CD14-positive monocyte (primary cell): ENCODE results near the gene DUOXA2. TPM values are rescaled to one million over a fixed set of nuclear protein-coding genes. Genes with fewer than 3 reads are reported as not detected.

Experiments used
- DNase-seq, 3 donors: peaks; one replicate each; pipeline ENCODE4 v3.0.0-alpha.2; 2011 to 2022
- H2AFZ ChIP-seq: 2 replicates; pipeline ENCODE4 v1.6.0; 2012; ENCODE audit warnings: mild to moderate bottlenecking, low read depth, low read length, inconsistent platforms; ENCODE audit not compliant: insufficient read depth, poor library complexity, severe bottlenecking
- H3K27ac ChIP-seq, 2 donors: 1 replicate in 1 of 2; 2 replicates in 1 of 2; pipeline ENCODE4 v1.5.1; 2012 to 2013; ENCODE audit warnings: low read length in 2 of 2, control low read depth in 1 of 2, inconsistent platforms in 1 of 2, low read depth in 1 of 2, mild to moderate bottlenecking in 1 of 2
- H3K27me3 ChIP-seq, 2 donors: one replicate each; pipeline versions ENCODE4 v1.6.0 to v1.6.1; 2011 to 2013; ENCODE audit warnings: low read length in 2 of 2; ENCODE audit not compliant: control insufficient read depth in 2 of 2, insufficient read depth in 2 of 2
- H3K36me3 ChIP-seq, 2 donors: replicated peaks in 1 of 2; 1 replicate in 1 of 2; 2 replicates in 1 of 2; pipeline versions ENCODE4 v1.5.1 to v1.6.1; 2012 to 2013; ENCODE audit warnings: low read length in 2 of 2, control low read depth in 1 of 2, inconsistent platforms in 1 of 2, mild to moderate bottlenecking in 1 of 2; ENCODE audit not compliant: insufficient read depth in 2 of 2, control insufficient read depth in 1 of 2
- H3K4me1 ChIP-seq, 2 donors: 1 replicate in 1 of 2; 2 replicates in 1 of 2; pipeline versions ENCODE4 v1.5.1 to v1.6.1; 2012 to 2013; ENCODE audit warnings: low read length in 2 of 2, control low read depth in 1 of 2, inconsistent platforms in 1 of 2, mild to moderate bottlenecking in 1 of 2, moderate library complexity in 1 of 2; ENCODE audit not compliant: insufficient read depth in 2 of 2, control insufficient read depth in 1 of 2
- H3K4me2 ChIP-seq: replicated peaks from 2 replicates; pipeline ENCODE3; 2012; ENCODE audit warnings: low read length, moderate library complexity, mild to moderate bottlenecking; ENCODE audit not compliant: poor library complexity, severe bottlenecking; ENCODE audit errors: extremely low read depth
- H3K4me3 ChIP-seq, 3 experiments: fragments of 200-600 bp in 1 of 3; sonication (generic) in 1 of 3; replicated peaks in 1 of 3; 1 replicate in 2 of 3; 2 replicates in 1 of 3; pipeline ENCODE4 v1.5.1; 2011 to 2013; ENCODE audit warnings: low read length in 3 of 3, mild to moderate bottlenecking in 3 of 3, control low read depth in 2 of 3, low read depth in 2 of 3, inconsistent platforms in 1 of 3, moderate library complexity in 1 of 3
- H3K79me2 ChIP-seq: 2 replicates; pipeline ENCODE4 v1.6.0; 2012; ENCODE audit warnings: mild to moderate bottlenecking, control low read depth, inconsistent platforms, low read length, moderate library complexity; ENCODE audit not compliant: insufficient read depth
- H3K9ac ChIP-seq: 2 replicates; pipeline ENCODE4 v1.6.0; 2017; ENCODE audit warnings: low read length, mild to moderate bottlenecking; ENCODE audit not compliant: insufficient read depth, poor library complexity, severe bottlenecking
- H3K9me3 ChIP-seq, 2 donors: replicated peaks in 1 of 2; 1 replicate in 1 of 2; 2 replicates in 1 of 2; pipeline versions ENCODE4 v1.5.1 to v1.6.1; 2012 to 2013; ENCODE audit warnings: low read length in 2 of 2, control low read depth in 1 of 2; ENCODE audit not compliant: control insufficient read depth in 1 of 2, insufficient read depth in 1 of 2
- H4K20me1 ChIP-seq: 2 replicates; pipeline ENCODE4 v1.6.0; 2012; ENCODE audit warnings: mild to moderate bottlenecking, low read length, control low read depth, moderate library complexity; ENCODE audit not compliant: insufficient read depth
- H3K27ac Mint-ChIP-seq, 7 donors: one replicate each; pipeline ENCODE4 v1.8.0; 2020; ENCODE audit warnings: mild to moderate bottlenecking in 7 of 7, mixed read lengths in 7 of 7, moderate library complexity in 6 of 7, inconsistent platforms in 2 of 7
- H3K27me3 Mint-ChIP-seq, 3 donors: one replicate each; pipeline ENCODE4 v1.8.0; 2021 to 2022; ENCODE audit warnings: low read depth in 3 of 3, mild to moderate bottlenecking in 3 of 3, mixed read lengths in 3 of 3, moderate library complexity in 3 of 3, inconsistent platforms in 1 of 3
- H3K36me3 Mint-ChIP-seq, 2 donors: one replicate each; pipeline ENCODE4 v1.8.0; 2020; ENCODE audit warnings: mixed read lengths in 2 of 2, inconsistent platforms in 1 of 2, mild to moderate bottlenecking in 1 of 2
- H3K4me1 Mint-ChIP-seq: one replicate; pipeline ENCODE4 v1.8.0; 2020; ENCODE audit warnings: mild to moderate bottlenecking, mixed read lengths
- H3K4me3 Mint-ChIP-seq, 2 donors: one replicate each; pipeline ENCODE4 v1.8.0; 2020; ENCODE audit warnings: mild to moderate bottlenecking in 2 of 2, mixed read lengths in 2 of 2, moderate library complexity in 1 of 2
- H3K9me3 Mint-ChIP-seq, 7 donors: one replicate each; pipeline ENCODE4 v1.8.0; 2020 to 2022; ENCODE audit warnings: mixed read lengths in 7 of 7, mild to moderate bottlenecking in 6 of 7, moderate library complexity in 6 of 7, inconsistent platforms in 2 of 7
- WGBS: methylation state at CpG from one replicate; pipeline ENCODE4 v1.1.5; 2013; ENCODE audit warnings: missing lambda C conversion rate; ENCODE audit not compliant: insufficient coverage; 5-methylcytosine and 5-hydroxymethylcytosine counted together
- intact Hi-C, 2 donors: fragments of 100-400 bp; cut with micrococcal nuclease; formaldehyde crosslinking; loops; one replicate each; pipeline versions ENCODE4 v1.15.0 to v1.15.1; 2023
- polyA plus RNA-seq, 3 donors: library from polyadenylated mRNA; depleted of rRNA in 1 of 3; unstranded in 2 of 3; stranded (reverse) in 1 of 3; fragments of 300-500 nt in 2 of 3; fragments of >200 nt in 1 of 3; fragmentation: Illumina TruSeq in 2 of 3; gene quantifications; 1 replicate in 2 of 3; 2 replicates in 1 of 3; pipeline ENCODE4 v1.2.3, GENCODE V29; 2012 to 2021
- TF ChIP-seq, protein P1 (sequence below): fragments of 200-600 bp; IDR thresholded peaks from one replicate; pipeline ENCODE4 v1.8.0; 2022; ENCODE audit warnings: antibody characterized with exemption, mild to moderate bottlenecking

Gene DUOXA2
- polyA plus RNA-seq, 3 donors = not detected

- H3K27ac ChIP-seq = no peak overlapping the region
- H3K9me3 Mint-ChIP-seq = no peaks in the 10 kb centered on the region
- H3K27ac Mint-ChIP-seq = no peak overlapping the region
- no peaks in the 10 kb centered on the region for H3K9me3 ChIP-seq
- H3K36me3 Mint-ChIP-seq = no peaks in the 10 kb centered on the region
- H2AFZ ChIP-seq = no peak overlapping the region
- H3K4me1 ChIP-seq = no peaks in the 10 kb centered on the region
- H4K20me1 ChIP-seq = no peaks in the 10 kb centered on the region
- H3K27me3 ChIP-seq = no peaks in the 10 kb centered on the region
- 100% methylated on average over 1 of the region's 3 CpGs for WGBS
- H3K4me1 Mint-ChIP-seq = peaks cover 2% of the 10 kb centered on the region
- H3K4me2 ChIP-seq = no peak overlapping the region
- TF ChIP-seq, protein P1, sequence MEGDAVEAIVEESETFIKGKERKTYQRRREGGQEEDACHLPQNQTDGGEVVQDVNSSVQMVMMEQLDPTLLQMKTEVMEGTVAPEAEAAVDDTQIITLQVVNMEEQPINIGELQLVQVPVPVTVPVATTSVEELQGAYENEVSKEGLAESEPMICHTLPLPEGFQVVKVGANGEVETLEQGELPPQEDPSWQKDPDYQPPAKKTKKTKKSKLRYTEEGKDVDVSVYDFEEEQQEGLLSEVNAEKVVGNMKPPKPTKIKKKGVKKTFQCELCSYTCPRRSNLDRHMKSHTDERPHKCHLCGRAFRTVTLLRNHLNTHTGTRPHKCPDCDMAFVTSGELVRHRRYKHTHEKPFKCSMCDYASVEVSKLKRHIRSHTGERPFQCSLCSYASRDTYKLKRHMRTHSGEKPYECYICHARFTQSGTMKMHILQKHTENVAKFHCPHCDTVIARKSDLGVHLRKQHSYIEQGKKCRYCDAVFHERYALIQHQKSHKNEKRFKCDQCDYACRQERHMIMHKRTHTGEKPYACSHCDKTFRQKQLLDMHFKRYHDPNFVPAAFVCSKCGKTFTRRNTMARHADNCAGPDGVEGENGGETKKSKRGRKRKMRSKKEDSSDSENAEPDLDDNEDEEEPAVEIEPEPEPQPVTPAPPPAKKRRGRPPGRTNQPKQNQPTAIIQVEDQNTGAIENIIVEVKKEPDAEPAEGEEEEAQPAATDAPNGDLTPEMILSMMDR = no peak
- peaks cover 0 to 9% (median 5%) of the 10 kb centered on the region in 3 donors for H3K27me3 Mint-ChIP-seq
- no peak overlapping the region for H3K9ac ChIP-seq
- intact Hi-C loops = no loop called here
- no peak overlapping the region for H3K4me3 Mint-ChIP-seq
- DNase-seq = no peak
- H3K4me3 ChIP-seq = no peak overlapping the region
- no peaks in the 10 kb centered on the region for H3K79me2 ChIP-seq
- H3K36me3 ChIP-seq = no peaks in the 10 kb centered on the region
Observed at GRCh38 chr15:45089712-45090373, 24.3 kb upstream of the DUOXA2 start.

DNA sequence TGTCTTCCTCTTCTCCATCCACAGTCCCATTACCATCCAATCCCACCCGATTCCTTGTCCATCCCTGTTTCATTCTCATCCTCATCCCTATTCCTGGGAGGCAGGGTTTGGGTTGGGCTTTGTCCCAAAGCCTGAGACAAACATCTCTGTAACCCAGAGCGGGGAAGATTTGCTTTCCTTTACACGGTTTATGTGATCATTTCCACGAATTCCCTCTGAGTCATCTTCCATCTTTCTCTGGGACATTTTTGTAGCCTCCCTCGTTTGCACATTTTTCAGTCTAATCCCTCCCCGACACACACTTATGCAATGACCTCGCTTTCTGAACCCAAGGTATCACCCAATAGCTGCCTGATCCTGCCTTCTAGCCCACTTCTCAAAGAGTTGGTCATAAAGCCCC, 23.0 kb upstream of the DUOXA2 start:
- H3K4me3 ChIP-seq = no peak overlapping the region
- no peak for DNase-seq
- WGBS = 78% methylated on average over 6 of the region's 7 CpGs
- intact Hi-C loops = no loop called here
- no peaks in the 10 kb centered on the region for H4K20me1 ChIP-seq
- Mint-ChIP-seq H3K36me3 (no peaks in the 10 kb centered on the region), H3K27me3 (peaks cover 0 to 9% (median 5%) of the 10 kb centered on the region in 3 donors), H3K4me3 (no peak overlapping the region), H3K9me3 (no peaks in the 10 kb centered on the region), H3K4me1 (peaks cover 2% of the 10 kb centered on the region), H3K27ac (no peak overlapping the region)
- no peaks in the 10 kb centered on the region for H3K27me3 ChIP-seq
- TF ChIP-seq, protein P1 = no peak
- H3K4me2 ChIP-seq = no peak overlapping the region
- no peaks in the 10 kb centered on the region for H3K9me3 ChIP-seq
- no peak overlapping the region for H3K27ac ChIP-seq
- H3K4me1 ChIP-seq = no peaks in the 10 kb centered on the region
- no peak overlapping the region for H3K9ac ChIP-seq
- H3K79me2 ChIP-seq = no peaks in the 10 kb centered on the region
- H3K36me3 ChIP-seq = no peaks in the 10 kb centered on the region
- no peak overlapping the region for H2AFZ ChIP-seq
